ENCODE data around the gene CGGBP1.
"Not testable (repeated sequence)": the region's sequence is repeated elsewhere in the genome, so short reads cannot be mapped to it uniquely, and the experiment has no call there.

Gene CGGBP1

GRCh38 chr3:88034491-88035275, 24.1 kb downstream of the CGGBP1 start:
- DNase-seq, result no peak

DNA sequence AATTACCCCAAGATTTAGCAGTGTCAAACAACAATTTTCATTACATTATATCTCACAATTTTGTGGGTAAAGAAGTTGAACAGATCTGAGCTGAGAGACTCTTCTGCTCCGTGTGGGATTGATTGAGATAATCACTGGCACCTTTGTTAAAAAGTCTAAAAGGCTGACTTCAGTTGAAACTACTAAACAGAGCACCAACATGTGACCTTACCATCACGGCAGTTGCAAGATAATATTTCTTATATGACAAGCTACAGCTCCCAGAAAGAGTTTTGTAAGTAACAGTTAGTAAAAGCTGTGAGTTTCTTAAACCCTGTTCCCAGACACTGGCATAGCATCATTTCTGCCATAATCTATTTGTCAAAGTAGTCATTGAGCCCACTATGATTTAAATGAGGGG, 25.0 kb downstream of the CGGBP1 start:
- no peak for DNase-seq

GRCh38 chr3:88033079-88033478, 25.7 kb downstream of the CGGBP1 start:
- DNase-seq, result no peak

DNA sequence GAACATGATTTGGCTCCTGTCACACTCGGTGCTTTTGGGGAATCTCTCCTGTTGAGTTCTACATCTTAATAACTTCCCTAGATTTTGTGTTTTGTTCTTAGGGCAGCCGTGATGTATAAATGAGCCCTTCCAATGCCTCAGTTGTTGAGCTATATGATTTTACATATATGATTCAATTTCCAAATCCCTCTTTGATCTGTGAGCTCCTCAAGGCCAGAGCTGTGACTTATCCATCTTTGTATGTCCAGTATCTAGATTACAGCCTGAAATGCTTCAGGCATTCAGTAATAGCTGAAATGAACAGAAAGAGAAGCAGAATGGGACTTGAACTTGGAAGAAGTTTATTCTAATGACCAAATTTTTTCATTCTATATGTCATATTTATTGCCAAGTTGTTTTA, 26.6 kb downstream of the CGGBP1 start:
- DNase-seq, result no peak

DNA sequence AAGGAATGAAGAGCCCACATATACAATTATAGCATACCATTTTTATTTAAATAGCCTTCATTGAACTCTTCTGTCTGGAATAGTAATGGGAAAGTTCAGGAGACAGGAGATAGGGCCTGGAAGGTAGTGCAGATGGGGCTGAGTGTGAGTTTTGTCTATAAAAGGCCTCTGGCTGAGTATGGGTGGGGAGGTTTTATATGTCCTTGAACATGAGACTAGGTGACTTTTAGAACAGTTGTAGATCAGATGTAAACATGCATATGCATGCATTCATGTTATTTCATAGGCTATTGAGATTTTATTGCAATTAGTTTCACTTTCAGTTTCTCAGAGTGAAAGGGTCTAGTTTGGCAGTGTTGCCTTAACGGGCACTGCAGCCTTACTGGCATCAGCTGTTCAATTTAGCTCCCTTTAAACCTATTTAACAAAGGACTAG, 27.1 kb downstream of the CGGBP1 start:
- DNase-seq, result peak; percentile 34

GRCh38 chr3:88030210-88030609, 28.6 kb downstream of the CGGBP1 start:
- no peak for DNase-seq

GRCh38 chr3:88028876-88029275, 29.9 kb downstream of the CGGBP1 start:
- no peak for DNase-seq

- no peak for DNase-seq
Observed at GRCh38 chr3:88025001-88025552, 33.7 kb downstream of the CGGBP1 start.

DNA sequence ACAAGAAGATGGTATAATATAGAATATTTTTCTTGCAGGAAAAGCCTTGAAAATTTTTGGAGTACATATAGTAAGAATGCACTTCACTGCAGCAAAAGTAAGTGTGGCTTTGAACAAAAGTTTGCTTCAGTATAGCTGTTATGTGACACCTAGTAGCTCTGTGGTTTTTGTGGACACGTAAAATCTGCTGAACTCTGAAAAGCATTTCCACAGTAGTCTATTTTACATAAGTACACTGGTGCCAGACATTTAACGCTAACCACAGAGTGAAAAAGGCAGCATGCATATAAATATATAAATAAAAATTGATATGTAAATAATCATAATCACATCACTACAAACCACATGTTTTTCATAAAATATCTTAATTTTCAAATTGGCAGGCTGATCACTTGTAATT, 39.8 kb downstream of the CGGBP1 start:
- no peak for DNase-seq

- DNase-seq, result not testable (repeated sequence)
Observed at GRCh38 chr3:88015656-88016055, 43.1 kb downstream of the CGGBP1 start.

DNA sequence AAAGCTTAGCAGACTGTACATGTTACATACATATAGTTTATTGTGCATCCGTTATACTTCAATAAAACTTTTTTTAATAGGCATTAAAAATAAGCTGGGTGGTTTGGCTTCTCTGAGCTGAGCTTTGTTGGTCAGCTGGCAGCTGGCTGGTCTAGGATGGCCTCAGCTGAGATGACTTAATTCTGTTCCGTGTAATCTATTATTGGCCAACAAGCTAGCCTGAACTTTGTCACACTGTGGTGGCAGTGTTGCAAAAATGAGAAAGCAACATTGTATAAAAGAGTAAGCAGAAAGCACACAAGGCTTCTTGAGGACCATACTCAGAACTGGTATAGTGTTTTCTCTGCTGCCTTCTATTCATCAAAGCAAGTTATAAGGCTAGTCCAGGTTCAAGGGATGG, 45.2 kb downstream of the CGGBP1 start:
- DNase-seq, result no peak

DNA sequence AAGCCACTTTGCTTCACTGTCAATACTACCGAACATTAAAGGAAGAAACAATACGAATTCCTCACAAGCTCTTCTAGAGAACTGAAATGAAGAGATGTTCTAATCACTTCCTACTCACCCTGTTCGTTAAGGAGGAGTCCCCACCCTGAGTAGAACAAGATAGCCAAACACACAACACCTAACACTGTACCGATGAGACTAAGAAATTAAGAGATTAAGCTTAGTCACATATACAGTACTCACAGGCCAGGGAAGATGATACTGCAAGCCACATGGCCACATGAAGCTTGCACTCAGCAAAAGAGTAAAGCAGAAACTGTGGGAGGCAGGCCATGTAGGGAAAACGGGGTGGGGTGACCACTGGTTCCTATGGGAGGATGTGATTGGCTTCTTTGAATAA, 48.0 kb downstream of the CGGBP1 start:
- no peak for DNase-seq

- no peak for DNase-seq
Observed at GRCh38 chr3:88009066-88009465, 49.7 kb downstream of the CGGBP1 start.

DNA sequence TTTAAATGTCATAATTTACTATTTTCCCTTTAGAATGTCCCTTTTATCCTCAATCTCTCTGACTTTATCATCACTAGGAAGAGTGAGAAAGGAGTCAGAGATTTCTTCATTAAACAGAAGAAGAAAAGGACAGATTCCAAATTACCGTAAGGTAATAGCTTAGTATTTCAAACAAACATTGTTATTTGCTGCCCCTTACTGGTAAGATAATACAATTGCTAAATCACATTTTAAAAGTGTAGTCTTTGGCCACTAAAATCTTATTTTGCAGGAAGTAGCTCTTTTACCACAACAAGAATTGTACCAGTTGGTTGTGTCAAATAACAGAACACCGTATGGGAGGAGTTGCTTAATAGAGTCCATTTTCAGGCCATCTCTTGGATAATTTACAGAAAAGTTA, 53.7 kb downstream of the CGGBP1 start:
- peak; percentile 32 for DNase-seq

- peak; percentile 39 for DNase-seq
Observed at GRCh38 chr3:88003115-88003755, 55.6 kb downstream of the CGGBP1 start.

DNA sequence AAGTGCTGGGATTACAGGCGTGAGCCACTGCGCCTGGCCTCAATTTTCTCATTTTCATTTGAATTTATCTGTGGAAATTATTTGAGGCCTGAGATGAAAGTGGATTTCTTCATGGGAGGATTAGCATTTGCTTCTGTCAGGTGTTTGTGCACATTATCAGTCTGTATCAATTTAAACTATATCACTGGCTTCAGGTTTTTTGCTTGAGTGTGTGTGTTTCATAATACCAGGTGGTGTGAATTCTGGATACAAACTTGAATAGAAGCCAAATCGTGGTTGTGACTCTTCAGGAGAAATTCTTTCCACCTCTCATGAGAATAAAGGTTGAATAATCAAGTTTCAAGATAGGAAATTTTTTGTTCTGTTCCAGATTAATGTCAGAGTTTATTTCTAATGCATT, 56.4 kb downstream of the CGGBP1 start:
- no peak for DNase-seq
